Muscle of arm (tissue), 14 donors: Measurements from ENCODE around the gene HTR5A. TPM values are rescaled to one million over a fixed set of nuclear protein-coding genes. Genes with fewer than 3 reads are reported as not detected.
"Not testable (repeated sequence)": the region's sequence is repeated elsewhere in the genome, so short reads cannot be mapped to it uniquely, and the experiment has no call there.

ENCODE experiments used
- DNase-seq: peaks from one replicate; pipeline ENCODE4 v3.0.0-alpha.2; 2013
- long read RNA-seq, 11 donors: transcript quantifications; one replicate each; lab custom pipeline, GENCODE V29; 2026
- polyA plus RNA-seq, 12 donors: library from polyadenylated mRNA; unstranded; fragments of 120-200 nt; gene quantifications; one replicate each; pipeline ENCODE4 v1.2.1, GENCODE V29; 2013; ENCODE audit not compliant: insufficient read length in 12 of 12

The HTR5A gene
- not detected for polyA plus RNA-seq
- long read RNA-seq, donor 1, result 0 reads
- long read RNA-seq, donor 2, result 0 reads
- long read RNA-seq, donor 3, result 0 reads
- long read RNA-seq, donor 4, result 0 reads
- long read RNA-seq, donor 5, result 0 reads
- long read RNA-seq, donor 6, result 0 reads
- long read RNA-seq, donor 7, result 0 reads
- long read RNA-seq, donor 8, result 0 reads
- long read RNA-seq, donor 9, result 0 reads
- long read RNA-seq, donor 10, result 0 reads
- long read RNA-seq, donor 11, result 0 reads

DNA sequence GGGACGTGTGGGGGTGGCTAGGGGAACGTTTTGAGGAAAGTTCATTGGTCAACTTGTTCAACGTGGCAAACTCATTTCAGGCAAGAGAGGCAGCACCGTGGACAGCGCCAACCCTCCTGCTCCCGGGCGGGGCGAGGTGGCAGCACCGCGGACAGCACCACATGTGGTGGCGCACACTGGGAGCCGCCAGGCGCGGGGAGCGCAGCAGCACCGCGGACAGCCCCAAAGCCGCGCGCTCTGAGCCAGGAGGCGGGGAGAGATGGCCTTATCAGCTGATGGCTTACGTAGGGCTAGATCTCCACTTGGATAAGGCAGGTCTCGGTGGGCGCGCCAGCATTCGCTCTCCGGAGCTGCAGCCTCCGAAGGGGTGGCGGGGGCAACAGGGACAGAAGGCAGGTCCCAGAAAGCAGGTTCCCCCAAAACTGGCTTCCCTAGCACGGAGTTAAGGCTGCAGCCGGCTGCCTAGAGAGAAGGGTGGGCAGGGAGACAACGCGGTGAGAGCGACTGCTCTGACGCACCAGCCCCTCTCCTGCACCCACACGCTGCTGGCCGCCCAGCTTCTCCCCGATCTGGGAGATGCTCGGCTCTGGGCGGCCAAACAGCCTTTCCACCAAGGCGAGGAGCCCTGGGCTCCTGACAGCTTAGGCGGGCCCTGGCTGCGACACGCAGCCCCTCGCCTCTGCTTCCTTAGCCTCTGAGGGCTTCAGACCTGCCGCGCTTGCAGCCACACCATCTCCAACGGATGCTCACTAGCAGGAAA is at the start of gene HTR5A:
Gene HTR5A (plus strand): TSS at position 333 of the 760 bp plus-strand sequence. CDS start 576 bp downstream, outside the sequence.
- DNase-seq, result peak; percentile 86

DNA sequence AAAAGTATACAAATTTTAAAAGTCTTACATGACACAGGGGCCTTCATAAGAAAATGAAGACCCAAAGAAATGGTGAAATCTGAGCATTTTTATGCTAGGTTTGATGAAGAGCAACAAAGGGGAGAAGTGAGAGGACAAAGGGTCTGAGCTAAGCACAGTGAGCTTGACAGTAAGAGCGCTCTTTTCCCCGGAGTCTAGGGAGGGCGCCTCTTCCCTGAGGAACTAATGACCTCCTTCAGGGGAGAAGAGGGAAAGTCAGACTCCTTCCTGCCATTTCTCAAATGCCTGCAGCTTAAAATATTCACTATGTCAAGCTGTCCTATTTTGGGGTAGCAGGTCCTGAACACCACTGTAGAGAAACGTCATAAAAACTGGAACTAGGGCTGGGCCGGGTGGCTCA is 49.1 kb upstream of the HTR5A start:
- no peak for DNase-seq

DNA sequence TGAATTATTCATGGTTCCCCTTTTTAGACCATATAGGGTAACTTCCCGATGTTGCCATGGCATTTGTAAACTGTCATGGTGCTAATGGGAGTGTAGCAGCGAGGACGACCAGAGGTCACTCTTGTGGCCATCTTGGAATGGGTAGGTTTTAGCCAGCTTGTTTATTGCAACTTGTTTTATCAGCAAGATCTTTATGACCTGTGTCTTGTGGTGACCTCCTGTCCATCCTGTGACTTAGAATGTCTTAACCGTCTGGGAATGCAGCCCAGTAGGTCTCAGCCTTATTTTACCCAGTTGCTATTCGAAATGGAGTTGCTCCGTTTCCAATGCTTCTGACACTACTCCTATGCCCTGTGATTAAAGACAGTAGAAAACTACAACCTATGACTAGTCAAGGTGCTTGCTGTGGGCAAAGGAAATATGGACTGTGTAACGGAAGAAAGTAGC is 48.4 kb upstream of the HTR5A start:
- DNase-seq, result no peak

DNA sequence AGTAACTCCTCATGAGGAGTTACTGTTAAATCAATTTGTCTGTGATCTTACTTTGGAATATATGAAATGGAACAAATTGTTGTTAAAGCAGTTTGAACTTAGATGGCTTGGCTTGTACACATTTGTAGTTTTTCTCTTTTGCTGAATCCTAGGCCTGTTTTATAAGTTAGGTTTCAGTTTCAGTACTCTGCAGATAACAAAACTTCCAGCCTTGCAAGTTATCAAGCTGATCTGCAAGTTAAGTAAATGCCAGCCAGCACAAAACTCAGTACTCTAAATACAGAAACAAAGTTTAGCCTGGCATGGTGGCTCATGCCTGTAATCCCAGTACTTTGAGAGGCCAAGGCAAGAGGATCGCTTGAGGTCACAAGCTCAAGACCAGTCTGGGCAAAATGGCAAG is 42.2 kb upstream of the HTR5A start:
- no peak for DNase-seq

DNA sequence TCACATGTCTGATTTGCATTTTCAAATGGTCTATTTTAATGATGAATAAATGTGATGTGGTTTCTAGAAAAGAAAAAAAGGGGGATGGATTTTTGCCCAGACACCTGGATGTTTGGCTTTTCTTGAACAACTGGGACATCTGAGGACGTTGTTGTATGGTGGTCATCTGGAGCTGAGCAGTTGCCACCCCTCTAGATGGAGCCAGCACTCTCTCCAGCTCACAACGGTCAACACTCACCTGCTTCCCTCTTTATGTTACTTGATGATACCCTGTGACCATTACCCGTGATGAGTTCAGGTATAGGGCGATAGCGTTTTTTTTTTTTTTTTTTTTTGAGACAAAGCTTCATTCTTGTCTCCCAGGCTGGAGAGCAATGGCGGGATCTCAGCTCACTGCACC is 37.1 kb upstream of the HTR5A start:
- no peak for DNase-seq

DNA sequence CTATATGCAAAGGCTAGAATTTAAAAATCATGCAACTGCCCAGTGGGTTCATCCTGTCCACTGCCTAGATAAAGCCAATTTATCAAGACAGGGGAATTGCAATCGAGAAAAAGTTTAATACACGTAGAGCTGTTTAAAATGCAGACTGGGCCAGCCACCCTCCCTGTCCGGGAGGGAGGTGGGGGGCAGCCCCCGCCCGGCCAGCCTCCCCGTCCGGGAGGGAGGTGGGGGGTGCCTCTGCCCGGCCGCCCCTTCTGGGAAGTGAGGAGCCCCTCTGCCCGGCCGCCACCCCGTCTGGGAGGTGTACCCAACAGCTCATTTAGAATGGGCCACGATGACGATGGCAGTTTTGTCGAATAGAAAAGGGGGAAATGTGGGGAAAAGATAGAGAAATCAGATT is 35.6 kb upstream of the HTR5A start:
- DNase-seq, result not testable (repeated sequence)

DNA sequence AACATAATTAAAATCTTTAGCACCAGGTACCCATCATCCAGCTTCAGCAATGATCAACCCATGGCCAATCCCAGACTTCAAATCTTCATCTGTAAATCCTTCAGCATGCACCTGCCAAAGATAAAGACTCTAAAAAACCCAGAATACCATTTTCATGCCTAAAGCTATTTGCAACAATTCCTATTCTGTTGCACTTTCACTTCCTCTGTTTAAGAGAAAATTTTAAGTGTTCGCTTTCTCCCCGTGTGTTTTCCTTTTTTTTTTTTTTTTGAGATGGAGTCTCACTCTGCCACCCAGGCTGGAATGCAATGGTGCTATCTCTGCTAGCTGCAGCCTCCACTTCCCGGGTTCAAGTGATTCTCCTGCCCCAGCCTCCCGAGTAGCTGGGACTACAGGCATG is 31.8 kb upstream of the HTR5A start:
- no peak for DNase-seq

DNA sequence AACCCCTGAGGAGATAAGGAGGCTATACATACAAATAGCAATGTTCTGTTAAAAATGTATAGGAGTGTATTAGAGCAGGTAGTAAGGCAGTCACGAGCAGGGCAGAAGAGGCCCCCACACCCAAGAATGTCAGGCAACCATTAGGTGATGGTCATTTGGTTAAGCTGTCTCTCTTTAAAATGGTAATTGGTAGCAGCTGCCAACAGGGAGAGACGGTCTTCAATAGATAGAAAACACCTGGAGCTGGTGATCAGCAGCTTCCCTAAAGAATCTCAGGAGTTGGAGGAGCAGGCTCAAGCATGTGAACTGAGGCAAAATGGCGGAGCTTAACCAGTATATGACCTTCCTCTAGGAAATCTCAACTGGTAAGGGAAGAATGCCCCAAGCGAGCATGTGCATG is 26.4 kb upstream of the HTR5A start:
- no peak for DNase-seq

DNA sequence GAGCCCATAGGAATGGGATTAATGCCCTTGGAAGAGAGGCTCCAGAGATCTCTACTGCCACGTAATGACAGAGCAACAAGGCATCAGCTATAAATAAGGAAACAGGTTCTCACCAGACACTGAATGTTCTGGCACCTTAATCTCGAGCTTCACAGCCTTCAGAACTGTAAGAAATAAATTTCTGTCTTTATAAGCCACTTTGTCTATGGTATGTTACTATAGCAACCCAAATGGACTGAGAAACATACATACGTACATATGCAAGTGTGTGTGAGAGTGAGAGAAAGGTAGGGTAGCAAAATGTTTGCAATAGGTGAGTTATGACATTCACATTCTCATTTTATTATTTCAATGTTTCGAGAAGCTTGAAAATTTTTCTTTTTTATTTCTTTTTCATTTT is 22.1 kb upstream of the HTR5A start:
- no peak for DNase-seq

DNA sequence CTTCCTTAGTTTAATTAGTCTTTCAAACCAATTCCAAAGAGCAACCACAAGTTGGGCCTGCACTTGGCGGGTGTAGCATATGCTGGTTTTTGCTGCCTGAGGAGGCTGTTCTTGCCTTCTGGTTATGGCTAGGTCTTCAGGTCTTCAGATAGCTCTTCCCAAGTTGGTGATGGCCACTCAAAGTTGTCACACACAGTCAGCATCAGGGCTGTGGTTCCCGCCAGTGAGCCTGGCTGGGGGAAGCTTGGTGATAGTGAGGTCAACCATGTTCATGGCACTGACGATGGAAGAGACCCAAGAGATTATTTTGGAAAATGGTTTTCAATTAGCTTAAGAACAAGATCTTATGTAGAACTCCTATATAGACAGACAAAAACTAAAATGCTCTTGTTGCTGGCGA is 18.8 kb upstream of the HTR5A start:
- no peak for DNase-seq

DNA sequence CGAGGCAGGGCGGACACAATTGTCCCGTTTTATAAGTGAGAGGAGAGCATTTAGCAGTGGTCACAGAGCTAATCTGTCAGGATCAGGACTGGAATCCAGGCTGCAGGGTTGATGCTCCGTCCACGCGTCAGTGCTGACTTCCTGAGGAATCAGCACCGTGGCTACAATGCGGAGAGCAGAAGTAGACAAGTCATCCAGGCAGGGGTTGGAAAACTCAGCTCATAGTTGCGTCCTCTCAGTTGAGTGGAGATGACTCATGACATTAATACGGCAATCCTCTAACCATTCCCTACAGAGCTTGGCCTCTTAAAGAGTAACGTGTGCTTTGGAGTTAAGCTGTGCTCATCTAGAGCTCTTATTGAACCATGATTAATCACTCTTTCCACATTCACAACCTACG is 17.1 kb upstream of the HTR5A start:
- DNase-seq, result no peak

DNA sequence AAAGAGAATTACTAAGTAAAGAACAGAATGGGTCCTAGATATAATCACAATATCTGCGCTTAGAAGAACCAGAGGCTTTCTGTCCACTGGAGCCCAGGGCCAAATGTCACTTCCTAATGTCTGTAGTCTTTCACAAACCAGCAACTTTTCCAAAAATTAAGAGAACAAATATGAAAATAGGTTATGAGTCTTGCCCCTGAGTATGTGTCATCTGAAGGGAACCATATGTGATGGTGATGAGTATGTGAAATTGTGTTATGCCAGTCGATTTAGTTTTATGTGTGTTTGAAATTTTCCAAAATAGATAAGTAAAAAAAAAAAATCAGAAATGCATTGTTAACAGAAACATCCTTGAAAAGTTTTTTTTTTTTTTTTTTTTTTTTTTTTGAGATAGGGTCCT is 15.4 kb upstream of the HTR5A start:
- no peak for DNase-seq

DNA sequence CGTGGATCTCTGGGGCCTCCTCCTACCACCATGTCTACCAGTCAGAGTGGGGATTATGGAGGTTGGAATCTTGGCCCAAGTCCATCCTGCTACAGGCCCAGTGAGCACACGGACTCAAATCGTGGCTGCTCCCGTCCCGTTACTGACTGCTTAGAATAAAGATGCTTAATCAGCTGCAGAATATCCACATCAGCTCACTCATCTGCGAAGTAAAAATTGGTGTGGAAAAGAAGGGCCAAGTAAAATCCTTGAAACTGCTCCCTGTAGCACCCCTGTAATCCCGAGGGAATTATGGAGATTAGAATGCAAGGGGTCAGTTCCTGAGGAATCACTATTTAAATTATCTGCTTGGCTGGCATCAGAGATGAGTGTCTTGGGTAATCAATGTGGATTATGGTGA is 13.0 kb upstream of the HTR5A start:
- DNase-seq, result no peak

DNA sequence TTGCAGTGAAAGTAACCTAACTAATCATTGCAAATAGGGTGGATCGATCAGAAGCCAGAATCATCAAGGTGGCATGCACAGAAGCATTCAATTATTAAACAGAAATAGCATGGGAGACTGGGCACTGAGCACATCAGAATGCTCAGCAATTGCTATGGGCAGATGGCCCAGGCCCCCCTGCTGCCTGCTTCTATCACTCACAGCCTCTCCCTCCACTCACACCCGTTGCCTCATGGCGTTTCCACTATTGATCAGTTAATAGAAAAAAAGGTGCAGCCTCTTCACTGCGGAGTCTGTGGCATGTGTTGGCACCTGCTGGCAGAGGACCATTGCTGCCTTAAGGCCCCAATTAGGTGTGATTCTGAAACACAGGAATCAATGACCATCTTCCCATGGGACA is 11.2 kb upstream of the HTR5A start:
- no peak for DNase-seq

DNA sequence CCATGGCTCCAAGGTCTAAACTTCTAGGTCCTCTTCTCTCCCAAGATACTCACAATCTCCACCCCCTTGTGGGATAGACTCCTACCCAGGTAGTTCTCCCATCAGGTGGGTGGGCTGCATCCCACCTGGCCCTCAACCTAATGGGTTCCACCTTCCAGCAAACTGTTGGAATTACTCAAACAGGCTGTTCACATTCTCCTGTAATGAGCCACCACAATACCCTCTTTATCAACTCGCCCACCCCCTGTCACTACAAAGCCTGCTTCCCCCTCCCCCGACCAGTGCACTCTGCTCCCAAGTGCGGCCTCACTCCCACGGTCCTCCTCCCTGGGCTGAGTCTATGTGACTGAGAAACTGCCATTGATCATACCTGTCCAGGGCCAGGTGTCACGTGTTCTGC is 10.4 kb upstream of the HTR5A start:
- DNase-seq, result no peak

DNA sequence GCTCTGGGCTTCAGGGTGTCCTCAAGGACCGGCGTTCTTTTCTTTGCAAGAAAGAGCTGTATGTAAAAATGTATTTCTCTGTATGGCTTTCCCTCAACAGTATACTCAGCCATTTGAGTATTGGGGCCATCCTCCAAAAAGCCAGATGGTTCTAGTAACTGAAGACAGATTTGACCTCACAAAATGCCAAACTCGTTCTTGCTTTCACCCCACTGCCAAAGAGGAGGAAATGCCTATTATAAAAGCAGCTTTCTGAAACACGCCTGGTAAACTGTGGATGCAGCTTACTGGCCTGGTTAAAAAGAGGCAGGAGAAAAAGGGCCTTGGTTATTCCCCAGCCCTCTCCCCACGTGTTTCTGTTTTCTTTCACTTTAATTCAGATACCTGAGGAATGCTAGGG is 7.7 kb upstream of the HTR5A start:
- no peak for DNase-seq

DNA sequence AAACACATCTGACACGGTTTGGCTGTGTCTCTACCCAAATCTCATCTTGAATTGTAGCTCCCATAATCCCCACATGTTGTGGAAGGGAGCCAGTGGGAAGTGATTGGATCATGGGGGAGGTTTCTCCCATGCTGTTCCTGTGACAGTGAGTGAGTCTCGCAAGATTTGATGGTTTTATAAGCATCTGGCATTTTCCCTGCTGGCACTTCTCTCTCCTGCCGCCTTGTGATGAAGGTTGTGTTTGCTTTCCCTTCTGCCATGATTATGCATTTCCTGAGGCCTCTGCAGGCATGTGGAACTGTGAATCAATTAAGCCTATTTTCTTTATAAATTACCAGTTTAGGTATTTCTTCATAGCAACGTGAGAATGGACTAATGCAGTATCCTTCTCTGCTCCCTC is 5.9 kb upstream of the HTR5A start:
- DNase-seq, result no peak

DNA sequence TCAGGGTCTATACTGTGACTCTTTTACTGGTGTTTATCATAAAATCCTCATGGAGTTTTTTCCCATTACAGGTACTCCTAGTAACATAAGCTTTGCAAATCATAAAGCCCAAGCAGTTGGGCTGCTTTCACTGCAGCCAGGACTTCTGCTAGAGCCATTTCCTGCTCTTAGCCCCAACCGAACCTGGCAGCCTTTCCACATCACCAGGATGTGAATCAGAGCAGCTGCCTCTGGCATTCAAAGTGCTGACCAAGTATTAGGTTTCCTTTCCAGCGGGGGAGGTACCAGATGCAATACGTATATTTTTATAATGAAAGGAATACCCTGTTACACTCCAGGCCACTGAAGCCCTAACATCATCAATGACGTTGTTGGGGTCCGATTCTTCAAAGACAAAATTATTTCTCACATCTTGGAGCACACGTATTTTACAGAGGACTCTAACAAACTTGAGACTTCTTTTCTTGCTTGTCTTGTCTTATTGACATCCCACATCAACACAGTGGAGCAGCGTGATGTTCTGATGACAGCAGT is 3.6 kb upstream of the HTR5A start:
- DNase-seq, result peak; percentile 33

DNA sequence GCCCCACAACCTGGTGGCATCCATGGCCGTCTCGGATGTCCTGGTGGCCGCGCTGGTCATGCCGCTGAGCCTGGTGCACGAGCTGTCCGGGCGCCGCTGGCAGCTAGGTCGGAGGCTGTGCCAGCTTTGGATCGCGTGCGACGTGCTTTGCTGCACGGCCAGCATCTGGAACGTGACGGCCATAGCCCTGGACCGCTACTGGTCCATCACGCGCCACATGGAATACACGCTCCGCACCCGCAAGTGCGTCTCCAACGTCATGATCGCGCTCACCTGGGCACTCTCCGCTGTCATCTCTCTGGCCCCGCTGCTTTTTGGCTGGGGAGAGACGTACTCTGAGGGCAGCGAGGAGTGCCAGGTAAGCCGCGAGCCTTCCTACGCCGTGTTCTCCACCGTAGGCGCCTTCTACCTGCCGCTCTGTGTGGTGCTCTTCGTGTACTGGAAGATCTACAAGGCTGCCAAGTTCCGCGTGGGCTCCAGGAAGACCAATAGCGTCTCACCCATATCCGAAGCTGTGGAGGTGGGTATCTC is 1.1 kb downstream of the HTR5A start:
- DNase-seq, result no peak

DNA sequence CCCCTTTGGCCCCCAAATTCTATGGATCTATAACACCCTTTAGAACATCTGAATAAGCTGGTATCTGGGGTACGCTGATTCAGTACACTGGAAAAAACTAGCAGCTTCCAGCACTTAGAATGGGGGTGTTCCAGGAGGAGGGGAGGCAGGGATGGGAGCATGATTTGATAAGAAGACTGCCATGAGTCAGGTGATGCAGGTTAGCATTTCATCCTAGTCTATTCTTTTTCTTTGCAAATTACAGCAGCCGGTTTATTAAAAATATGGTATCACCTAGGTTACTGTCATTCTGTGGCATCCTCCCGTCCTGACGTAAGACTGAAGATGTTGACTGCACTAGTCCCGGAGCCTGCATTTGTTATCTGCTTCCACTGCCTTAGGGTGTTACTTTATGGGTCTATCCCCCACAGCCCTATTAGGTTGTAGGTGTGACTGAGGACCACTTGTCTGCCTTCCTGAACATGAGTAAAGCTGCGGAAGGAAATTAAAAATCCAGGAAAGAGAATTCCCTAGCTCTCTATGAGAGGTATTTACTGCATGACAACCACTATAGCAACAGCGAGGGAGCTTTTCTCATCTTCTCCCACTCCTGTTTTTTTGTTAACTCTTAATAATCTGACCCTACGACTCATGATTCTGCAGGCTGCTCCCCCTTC is 1.9 kb downstream of the HTR5A start:
- DNase-seq, result no peak

DNA sequence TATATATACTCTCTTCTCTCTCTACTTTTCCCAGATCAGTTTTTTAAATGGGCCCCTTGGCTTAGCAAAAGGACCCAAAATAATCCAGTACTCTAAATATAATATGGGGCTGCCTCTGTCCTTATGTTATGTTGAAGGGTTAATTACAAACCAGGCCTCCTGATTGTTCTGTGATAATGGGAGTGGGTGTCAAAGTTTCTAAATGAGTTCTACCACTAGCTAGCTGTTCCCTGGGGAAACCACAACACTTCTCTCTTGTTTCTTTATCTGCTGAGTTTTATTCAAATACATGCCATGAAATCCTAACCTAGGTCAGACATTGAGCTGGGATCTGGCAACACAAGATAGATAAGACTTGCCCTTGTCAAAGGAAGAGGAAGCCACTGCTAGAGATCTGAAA is 3.8 kb downstream of the HTR5A start:
- DNase-seq, result no peak

DNA sequence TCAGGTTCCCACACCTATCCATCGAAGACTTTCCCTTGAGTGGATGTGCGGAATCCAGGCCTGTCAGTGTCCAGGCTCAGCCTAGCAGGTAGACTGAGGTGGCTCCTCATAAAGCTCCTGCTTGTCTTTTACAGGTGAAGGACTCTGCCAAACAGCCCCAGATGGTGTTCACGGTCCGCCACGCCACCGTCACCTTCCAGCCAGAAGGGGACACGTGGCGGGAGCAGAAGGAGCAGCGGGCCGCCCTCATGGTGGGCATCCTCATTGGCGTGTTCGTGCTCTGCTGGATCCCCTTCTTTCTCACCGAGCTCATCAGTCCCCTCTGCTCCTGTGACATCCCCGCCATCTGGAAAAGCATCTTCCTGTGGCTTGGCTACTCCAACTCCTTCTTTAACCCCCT is 13.9 kb downstream of the HTR5A start:
- DNase-seq, result no peak

DNA sequence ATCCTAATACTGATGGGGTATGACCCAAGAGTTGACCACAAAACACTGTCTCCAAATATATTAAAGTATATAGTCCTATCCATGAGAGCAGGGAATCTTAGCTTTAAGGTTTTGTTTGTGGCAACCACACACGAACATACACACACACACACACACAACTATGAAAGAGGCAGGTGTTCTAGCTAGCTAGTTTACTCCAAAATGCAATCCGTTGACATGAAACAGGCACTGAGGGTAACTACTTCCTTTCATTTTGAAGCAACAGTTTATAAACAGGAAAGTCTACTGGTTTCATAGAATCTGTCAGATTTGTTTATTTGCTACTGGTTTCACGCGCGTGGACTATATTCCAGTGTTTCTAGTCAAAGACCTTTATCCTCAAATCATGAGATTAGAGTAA is 14.8 kb downstream of the HTR5A start:
- no peak for DNase-seq
